Esophagus squamous epithelium (tissue), 4 donors: ENCODE results near the gene TMBIM6.

Source experiments
- POLR2A ChIP-seq, 4 donors: fragments of 450-650 bp; IDR thresholded peaks; one replicate each; pipeline ENCODE4 v1.6.1; 2017; ENCODE audit warnings: antibody characterized with exemption in 4 of 4, mild to moderate bottlenecking in 4 of 4, moderate library complexity in 3 of 4
- TF ChIP-seq, protein P1 (sequence below), 6 experiments: fragments of 450-650 bp in 4 of 6; fragments of 200-600 bp in 2 of 6; sonication (generic) in 2 of 6; IDR thresholded peaks; one replicate each; pipeline ENCODE4 v1.5.1; 2016 to 2019; ENCODE audit warnings: antibody characterized with exemption in 6 of 6, mild to moderate bottlenecking in 4 of 6, moderate library complexity in 4 of 6

DNA sequence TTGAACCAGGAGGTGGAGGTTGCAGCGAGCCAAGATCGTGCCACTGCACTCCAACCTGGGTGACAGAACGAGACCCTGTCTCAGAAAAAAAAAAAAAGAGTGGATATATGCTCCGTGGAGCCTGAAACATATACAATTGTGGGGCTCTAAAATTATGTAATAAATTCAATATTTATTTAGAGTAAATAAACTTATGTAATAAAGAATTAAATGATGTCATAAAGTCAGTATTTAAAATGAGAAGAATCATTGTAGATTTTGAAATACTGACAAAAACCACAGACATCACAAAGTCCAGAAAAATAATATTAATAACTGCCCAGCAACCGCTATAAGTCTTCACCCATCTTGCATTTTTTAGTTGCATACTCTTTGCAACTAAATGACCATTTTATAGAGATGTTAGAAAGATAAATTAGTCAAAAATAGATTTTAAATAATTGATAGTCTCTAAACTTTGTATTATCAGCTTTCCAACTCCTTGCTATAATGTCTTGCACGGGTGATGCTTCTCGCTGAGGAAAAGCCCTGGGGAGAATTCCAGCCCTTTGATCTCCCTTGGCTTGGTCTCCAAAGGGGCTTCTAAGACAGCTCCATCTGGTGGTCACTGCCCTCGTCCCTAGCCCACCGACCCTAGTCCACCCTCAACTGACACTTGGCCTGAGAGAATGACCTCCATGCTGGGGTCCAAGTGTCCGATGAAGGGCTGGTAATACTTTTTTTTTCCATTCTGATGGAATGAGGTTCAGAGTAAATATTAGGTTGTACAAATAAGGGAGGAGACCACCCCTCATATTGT is 7.9 kb upstream of the TMBIM6 start:
- TF ChIP-seq, protein P1, sequence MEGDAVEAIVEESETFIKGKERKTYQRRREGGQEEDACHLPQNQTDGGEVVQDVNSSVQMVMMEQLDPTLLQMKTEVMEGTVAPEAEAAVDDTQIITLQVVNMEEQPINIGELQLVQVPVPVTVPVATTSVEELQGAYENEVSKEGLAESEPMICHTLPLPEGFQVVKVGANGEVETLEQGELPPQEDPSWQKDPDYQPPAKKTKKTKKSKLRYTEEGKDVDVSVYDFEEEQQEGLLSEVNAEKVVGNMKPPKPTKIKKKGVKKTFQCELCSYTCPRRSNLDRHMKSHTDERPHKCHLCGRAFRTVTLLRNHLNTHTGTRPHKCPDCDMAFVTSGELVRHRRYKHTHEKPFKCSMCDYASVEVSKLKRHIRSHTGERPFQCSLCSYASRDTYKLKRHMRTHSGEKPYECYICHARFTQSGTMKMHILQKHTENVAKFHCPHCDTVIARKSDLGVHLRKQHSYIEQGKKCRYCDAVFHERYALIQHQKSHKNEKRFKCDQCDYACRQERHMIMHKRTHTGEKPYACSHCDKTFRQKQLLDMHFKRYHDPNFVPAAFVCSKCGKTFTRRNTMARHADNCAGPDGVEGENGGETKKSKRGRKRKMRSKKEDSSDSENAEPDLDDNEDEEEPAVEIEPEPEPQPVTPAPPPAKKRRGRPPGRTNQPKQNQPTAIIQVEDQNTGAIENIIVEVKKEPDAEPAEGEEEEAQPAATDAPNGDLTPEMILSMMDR (IDR thresholded peaks at IDR 0.05) = no peak
- TF ChIP-seq POLR2A (IDR thresholded peaks at IDR 0.05) = no peak
